GM12874 (cell line): ENCODE data around the gene NPLOC4.
A peak's percentile ranks its signal among the peaks of the same experiment; 100 is the strongest.

Experiments used
- CTCF ChIP-seq: IDR thresholded peaks from 2 replicates; pipeline ENCODE4 v1.5.1; 2011; ENCODE audit warnings: low read depth, mild to moderate bottlenecking, control low read depth, low read length, moderate library complexity; ENCODE audit not compliant: insufficient read depth

Gene NPLOC4

DNA sequence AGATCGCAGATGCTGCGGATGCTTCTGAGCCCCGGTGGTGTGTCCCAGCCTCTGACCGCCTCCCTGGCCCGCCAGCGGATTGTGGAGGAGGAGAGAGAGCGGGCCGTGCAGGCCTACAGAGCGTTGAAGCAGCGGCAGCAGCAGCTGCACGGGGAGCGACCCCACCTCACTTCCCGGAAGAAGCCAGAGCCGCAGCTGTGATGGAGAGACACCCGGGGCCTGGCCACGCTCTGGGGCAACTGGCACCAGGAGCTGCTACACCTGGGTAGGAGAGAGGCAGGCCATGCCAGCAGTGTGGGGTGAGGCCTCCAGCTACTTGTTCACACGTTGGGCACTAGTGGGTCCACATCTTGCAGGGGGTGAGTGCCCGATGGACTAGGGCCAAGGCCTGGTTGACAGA lies 35.6 kb upstream of the NPLOC4 start:
- no peak for TF ChIP-seq CTCF

- TF ChIP-seq CTCF = 0 out of 2 replicates have a peak, but pooled peaks have one; percentile 10
Measured at GRCh38 chr17:81667754-81668153, 30.8 kb upstream of the NPLOC4 start.

- no peak for TF ChIP-seq CTCF
Measured at GRCh38 chr17:81666342-81667191, 29.7 kb upstream of the NPLOC4 start, which contains the start of the genes CCDC137 and OXLD1. Gene CCDC137, plus strand, starts transcription at chr17:81666737. Its CDS starts 30 bp downstream, at chr17:81666767. Gene OXLD1, minus strand, starts transcription at chr17:81666605. Its CDS starts 28 bp downstream, at chr17:81666577.

- no peak for TF ChIP-seq CTCF
Measured at GRCh38 chr17:81666092-81666341, 29.1 kb upstream of the NPLOC4 start.

DNA sequence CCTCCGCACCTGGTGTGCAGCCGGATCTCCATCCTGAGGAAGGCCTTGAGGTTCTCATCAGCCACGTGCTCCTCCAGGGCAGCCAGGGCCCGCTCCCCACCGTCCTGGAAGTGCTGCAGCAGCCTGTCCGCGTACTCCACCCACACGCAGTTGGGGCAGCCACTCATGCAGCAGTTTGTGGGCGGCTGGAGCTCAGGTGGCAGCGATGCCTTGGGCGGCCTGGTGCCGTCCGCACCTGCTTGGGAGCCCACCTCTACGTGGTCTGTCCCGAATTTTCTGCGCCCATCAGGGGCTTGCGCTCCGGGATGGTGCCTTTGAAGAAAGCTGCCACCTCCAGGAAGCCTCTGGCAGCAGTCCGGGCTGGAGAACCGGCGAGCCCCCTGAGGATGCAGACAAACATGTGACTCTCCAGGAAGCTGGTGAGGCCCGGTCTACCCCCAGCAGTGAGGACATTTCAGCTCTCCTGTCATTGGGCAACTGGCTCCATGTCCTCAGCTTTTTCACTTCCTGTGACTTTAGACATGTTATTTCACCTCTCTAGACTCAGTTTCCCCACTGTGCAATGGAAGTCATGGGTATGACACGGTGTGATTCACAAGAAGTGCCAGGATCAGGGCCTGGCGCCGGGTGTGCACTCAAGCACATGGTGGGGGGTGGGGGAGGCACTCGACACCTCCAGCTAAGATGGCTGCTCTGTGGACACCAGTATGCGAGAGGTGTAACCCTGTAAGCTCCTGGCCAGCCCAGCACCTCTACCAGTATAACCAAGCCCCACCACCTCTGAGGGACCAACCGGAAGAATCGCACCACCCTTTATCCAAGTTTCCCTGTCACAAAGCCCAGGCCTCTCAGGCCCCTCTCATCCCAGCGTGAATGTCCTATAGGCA lies 28.5 kb upstream of the NPLOC4 start:
- no peak for TF ChIP-seq CTCF

DNA sequence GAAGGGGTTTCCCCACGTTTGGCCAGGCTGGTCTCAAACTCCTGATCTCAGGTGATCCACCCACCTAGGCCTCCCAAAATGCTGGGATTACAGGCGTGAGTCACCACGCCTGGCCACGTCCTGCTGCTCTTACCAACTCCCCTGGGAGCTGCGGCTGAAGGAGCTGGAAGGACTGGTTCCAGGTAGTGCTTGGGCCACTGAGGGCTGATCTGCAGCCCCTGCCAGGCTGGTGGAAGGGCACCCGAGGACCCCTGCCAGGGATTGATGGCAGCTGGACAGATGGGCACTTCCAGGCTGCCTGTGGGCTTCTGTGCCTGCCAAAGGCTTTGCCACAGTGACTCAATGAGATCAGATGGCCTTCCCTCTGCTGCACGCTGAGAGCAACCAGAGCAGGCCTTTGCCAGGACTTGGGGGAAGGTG lies 27.1 kb upstream of the NPLOC4 start:
- TF ChIP-seq CTCF = no peak

DNA sequence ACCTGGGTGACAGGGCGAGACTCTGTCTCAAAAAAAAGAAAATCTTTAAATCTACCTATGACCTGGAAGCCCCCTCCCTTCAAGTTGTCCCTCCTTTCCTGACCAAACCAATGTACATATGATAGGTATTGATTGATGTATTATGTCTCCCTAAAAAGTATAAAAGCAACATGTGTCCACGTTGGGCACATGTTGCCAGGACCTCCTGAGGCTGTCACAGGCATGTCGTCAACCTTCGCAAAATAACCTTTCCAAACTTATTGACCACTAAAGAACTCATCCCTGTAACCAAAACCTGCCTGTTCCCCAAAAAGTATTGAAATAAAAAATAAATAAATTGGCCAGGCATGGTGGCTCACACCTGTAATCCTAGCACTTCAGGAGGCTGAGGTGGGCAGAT lies 25.1 kb upstream of the NPLOC4 start:
- TF ChIP-seq CTCF = no peak
